WTC11 (cell line): Measurements from ENCODE around the gene MGARP. TPM values are rescaled to one million over a fixed set of nuclear protein-coding genes. Genes with fewer than 3 reads are reported as not detected.

Source experiments
- ATAC-seq: fragments of 200-7000 bp; cut with Tn5 transposase; 2 replicates; pipeline ENCODE4 v1.10.0; 2021; ENCODE audit warnings: mild to moderate bottlenecking, moderate library complexity
- CTCF ChIA-PET: fragments of 300-600 bp; sonication (Branson Sonifier 250); formaldehyde crosslinking; loops from one replicate; lab custom pipeline; 2021; ENCODE audit warnings: antibody characterized with exemption; lab: Charles Lee
- POLR2A ChIA-PET: fragments of 350-600 bp; sonication (Branson Sonifier 250); formaldehyde crosslinking; loops from one replicate; lab custom pipeline; 2021; ENCODE audit warnings: antibody characterized with exemption; lab: Charles Lee
- DNase-seq: peaks from one replicate; pipeline ENCODE4 v3.0.0; 2021; ENCODE audit warnings: low spot score
- H3K27ac Mint-ChIP-seq: 2 replicates; pipeline ENCODE4 v1.8.0; 2021; ENCODE audit warnings: mixed read lengths
- H3K27me3 Mint-ChIP-seq: 2 replicates; pipeline ENCODE4 v1.8.0; 2021; ENCODE audit warnings: low read depth, mild to moderate bottlenecking, moderate library complexity, mixed read lengths
- H3K36me3 Mint-ChIP-seq: 2 replicates; pipeline ENCODE4 v1.8.0; 2021; ENCODE audit warnings: mixed read lengths
- H3K4me1 Mint-ChIP-seq: 2 replicates; pipeline ENCODE4 v1.8.0; 2022; ENCODE audit warnings: mixed read lengths
- H3K4me3 Mint-ChIP-seq: 2 replicates; pipeline ENCODE4 v1.8.0; 2021; ENCODE audit warnings: mild to moderate bottlenecking, moderate library complexity, mixed read lengths
- H3K9me3 Mint-ChIP-seq: 2 replicates; pipeline ENCODE4 v1.8.0; 2021; ENCODE audit warnings: mixed read lengths
- AFF4 ChIP-seq: sonication (generic); formaldehyde crosslinking; IDR thresholded peaks from 2 replicates; pipeline ENCODE4 v1.8.1; 2023; ENCODE audit warnings: mild to moderate bottlenecking, missing genetic modification reagents, borderline replicate concordance
- ATF1 ChIP-seq: sonication (generic); formaldehyde crosslinking; IDR thresholded peaks from 2 replicates; pipeline ENCODE4 v1.8.1; 2023; ENCODE audit warnings: mild to moderate bottlenecking, moderate library complexity, missing genetic modification reagents
- E2F1 ChIP-seq: sonication (generic); formaldehyde crosslinking; IDR thresholded peaks from 2 replicates; pipeline ENCODE4 v1.8.0; 2022; ENCODE audit warnings: mild to moderate bottlenecking, missing genetic modification reagents
- E2F5 ChIP-seq: sonication (generic); formaldehyde crosslinking; IDR thresholded peaks from 2 replicates; pipeline ENCODE4 v1.8.1; 2022; ENCODE audit warnings: mild to moderate bottlenecking, moderate library complexity, missing genetic modification reagents
- ESRRA ChIP-seq: sonication (generic); formaldehyde crosslinking; IDR thresholded peaks from 2 replicates; pipeline ENCODE4 v1.8.1; 2022; ENCODE audit warnings: mild to moderate bottlenecking, missing genetic modification reagents, borderline replicate concordance
- ETV6 ChIP-seq: sonication (generic); formaldehyde crosslinking; IDR thresholded peaks from 2 replicates; pipeline ENCODE4 v1.8.1; 2022; ENCODE audit warnings: mild to moderate bottlenecking, missing genetic modification reagents
- FOXP1 ChIP-seq: sonication (generic); formaldehyde crosslinking; IDR thresholded peaks from 2 replicates; pipeline ENCODE4 v1.8.0; 2022; ENCODE audit warnings: missing genetic modification reagents, mild to moderate bottlenecking, moderate library complexity, borderline replicate concordance
- IRF1 ChIP-seq: sonication (generic); formaldehyde crosslinking; IDR thresholded peaks from 2 replicates; pipeline ENCODE4 v1.8.0; 2023; ENCODE audit warnings: missing genetic modification reagents
- JAZF1 ChIP-seq: fragments of 250-450 bp; sonication (Bioruptor Pico); IDR thresholded peaks from 2 replicates; pipeline ENCODE4 v1.9.0; 2021; ENCODE audit warnings: moderate library complexity, mild to moderate bottlenecking, inconsistent platforms
- KAT7 ChIP-seq: sonication (generic); formaldehyde crosslinking; IDR thresholded peaks from 2 replicates; pipeline ENCODE4 v1.8.1; 2023; ENCODE audit warnings: missing genetic modification reagents, mild to moderate bottlenecking, borderline replicate concordance
- NFYB ChIP-seq: sonication (generic); formaldehyde crosslinking; conservative IDR thresholded peaks from 2 replicates; pipeline ENCODE4 v1.8.0; 2022; ENCODE audit warnings: low read depth, missing genetic modification reagents
- SP1 ChIP-seq: sonication (generic); formaldehyde crosslinking; conservative IDR thresholded peaks from 2 replicates; pipeline ENCODE4 v1.8.1; 2022; ENCODE audit warnings: missing genetic modification reagents
- TEAD1 ChIP-seq: sonication (generic); formaldehyde crosslinking; IDR thresholded peaks from 2 replicates; pipeline ENCODE4 v1.8.0; 2022; ENCODE audit warnings: mild to moderate bottlenecking, missing genetic modification reagents
- TP53 ChIP-seq: sonication (generic); formaldehyde crosslinking; IDR thresholded peaks from 2 replicates; pipeline ENCODE4 v1.8.1; 2023; ENCODE audit warnings: mild to moderate bottlenecking, missing genetic modification reagents
- USF1 ChIP-seq: sonication (generic); formaldehyde crosslinking; IDR thresholded peaks from 2 replicates; pipeline ENCODE4 v1.8.0; 2022; ENCODE audit warnings: mild to moderate bottlenecking, missing genetic modification reagents
- ZBTB21 ChIP-seq: sonication (generic); formaldehyde crosslinking; IDR thresholded peaks from 2 replicates; pipeline ENCODE4 v1.8.1; 2023; ENCODE audit warnings: mild to moderate bottlenecking, missing genetic modification reagents, borderline replicate concordance
- ZBTB43 ChIP-seq: sonication (generic); formaldehyde crosslinking; IDR thresholded peaks from 2 replicates; pipeline ENCODE4 v1.8.1; 2023; ENCODE audit warnings: mild to moderate bottlenecking, missing genetic modification reagents
- ZNF138 ChIP-seq: sonication (generic); formaldehyde crosslinking; conservative IDR thresholded peaks from 2 replicates; pipeline ENCODE4 v1.8.1; 2022; ENCODE audit warnings: mild to moderate bottlenecking, moderate library complexity, missing genetic modification reagents
- ZNF425 ChIP-seq: fragments of 250-450 bp; sonication (Bioruptor Pico); conservative IDR thresholded peaks from 2 replicates; pipeline ENCODE4 v1.9.0; 2021; ENCODE audit warnings: mild to moderate bottlenecking
- ZNF671 ChIP-seq: fragments of 250-450 bp; sonication (Bioruptor Pico); IDR thresholded peaks from 2 replicates; pipeline ENCODE4 v1.8.0; 2021; ENCODE audit warnings: mild to moderate bottlenecking
- total RNA-seq: library from RNA; stranded (reverse); gene quantifications from 3 replicates; pipeline ENCODE4 v1.2.3, GENCODE V29; 2021

Gene MGARP
- total RNA-seq, 1 experiment from 2014 or later: 4.6 TPM

- TF ChIP-seq AFF4 (CRISPR knock-in tag): no peak
- no peak for TF ChIP-seq TP53 (CRISPR knock-in tag)
- TF ChIP-seq TEAD1 (CRISPR knock-in tag): no peak
- no peak for TF ChIP-seq NFYB (CRISPR knock-in tag)
Observed at GRCh38 chr4:139297001-139297410, 17.0 kb upstream of the MGARP start (continued).

GRCh38 chr4:139295942-139296299, 15.9 kb upstream of the MGARP start:
- peaks cover 21% of the 10 kb centered on the region for H3K36me3 Mint-ChIP-seq
- no peaks in the 10 kb centered on the region for H3K27me3 Mint-ChIP-seq
- POLR2A ChIA-PET: interaction anchor here (0.7 to 2.2 kb wide), 5 partner anchors 117 to 265 kb away, joined by 3 to 16 read pairs (median 4); partner anchors contain the start of gene ELF2
- peak overlapping the region; percentile 94 for H3K4me3 Mint-ChIP-seq
- CTCF ChIA-PET: interaction anchor here (0.6 to 4.0 kb wide), 54 partner anchors 9 to 280 kb away, joined by 3 to 45 read pairs (median 5); partner anchors contain the start of genes ELF2 and MGARP
- ATAC-seq: no peak
- no peak overlapping the region for H3K27ac Mint-ChIP-seq
- TF ChIP-seq ATF1 (peak; percentile 13; the same call in 1 of the 2 replicates), E2F1 (CRISPR knock-in tag) (no peak), JAZF1 (no peak)
- peaks cover 31% of the 10 kb centered on the region; the same call in 1 of the 2 replicates for H3K4me1 Mint-ChIP-seq
- no peaks in the 10 kb centered on the region for H3K9me3 Mint-ChIP-seq
- no peak for DNase-seq

GRCh38 chr4:139295206-139295941, 15.3 kb upstream of the MGARP start:
- CTCF ChIA-PET: interaction anchor here (0.5 to 4.0 kb wide), 57 partner anchors 8 to 855 kb away, joined by 3 to 45 read pairs (median 5); partner anchors contain the start of genes ELF2 and MGARP
- H3K4me3 Mint-ChIP-seq: peak overlapping the region; percentile 94
- H3K27ac Mint-ChIP-seq: peak overlapping the region; percentile 82
- ATAC-seq (peak; percentile 93), DNase-seq (peak; percentile 97)
- peaks cover 31% of the 10 kb centered on the region; the same call in 1 of the 2 replicates for H3K4me1 Mint-ChIP-seq
- POLR2A ChIA-PET: interaction anchor here (0.6 to 2.2 kb wide), 6 partner anchors 117 to 390 kb away, joined by 3 to 16 read pairs (median 4); partner anchors contain the start of gene ELF2
- H3K9me3 Mint-ChIP-seq: no peaks in the 10 kb centered on the region
- H3K36me3 Mint-ChIP-seq: peaks cover 22% of the 10 kb centered on the region
- H3K27me3 Mint-ChIP-seq: no peaks in the 10 kb centered on the region
- TF ChIP-seq ZNF138 (CRISPR knock-in tag) (no peak), ATF1 (peak; percentile 53; the same call in 1 of the 2 replicates), ZNF671 (CRISPR knock-in tag) (no peak), IRF1 (peak; percentile 46; the same call in 1 of the 2 replicates), ESRRA (CRISPR knock-in tag) (peak; percentile 66), FOXP1 (CRISPR knock-in tag) (peak; percentile 92), ZNF425 (no peak), ZBTB21 (no peak), SP1 (peak; percentile 75), KAT7 (CRISPR knock-in tag) (0 out of 2 replicates have a peak, but pooled peaks have one; percentile 75), E2F5 (CRISPR knock-in tag) (peak; percentile 69; the same call in 1 of the 2 replicates), ZBTB43 (CRISPR knock-in tag) (0 out of 2 replicates have a peak, but pooled peaks have one; percentile 43), USF1 (CRISPR knock-in tag) (0 out of 2 replicates have a peak, but pooled peaks have one; percentile 14), ETV6 (CRISPR knock-in tag) (peak; percentile 74; the same call in 1 of the 2 replicates)
